Endothelial cell of umbilical vein (primary cell): Measurements from ENCODE around the gene TAF4B. TPM values are rescaled to one million over a fixed set of nuclear protein-coding genes. Genes with fewer than 3 reads are reported as not detected.

ENCODE experiments used
- BruUV-seq: library from RNA; stranded (reverse); fragments of 400-500 nt; replicated peaks from 2 replicates; lab custom pipeline; 2021; lab: Mats Ljungman, UMichigan
- CTCF ChIA-PET: fragments of 300-600, 350-600 bp; sonication (Branson Sonifier 250); formaldehyde crosslinking; loops from one replicate; lab custom pipeline; 2021; ENCODE audit warnings: antibody characterized with exemption, inconsistent platforms; lab: Charles Lee
- POLR2A ChIA-PET: fragments of 300-600, 350-600 bp; sonication (Branson Sonifier 250); formaldehyde crosslinking; loops from one replicate; lab custom pipeline; 2021; ENCODE audit warnings: antibody characterized with exemption, inconsistent platforms; lab: Charles Lee
- DNase-seq: peaks from one replicate; pipeline ENCODE4 v3.0.0-alpha.2; 2011; ENCODE audit warnings: low read depth, low spot score
- FAIRE-seq: peaks from 2 replicates; lab custom pipeline; 2011; peaks lifted over from hg19 to GRCh38; lab: Jason Lieb, UNC
- H2AFZ ChIP-seq: 2 replicates; pipeline ENCODE4 v1.6.0; 2012; ENCODE audit warnings: low read depth, low read length, control low read depth, inconsistent platforms
- H3K27ac ChIP-seq: 2 replicates; pipeline ENCODE4 v1.5.1; 2011; ENCODE audit warnings: low read depth, mild to moderate bottlenecking, control low read depth, low read length, moderate library complexity; ENCODE audit not compliant: insufficient read depth
- H3K27me3 ChIP-seq, 2 experiments: 2 replicates each; pipeline versions ENCODE4 v1.6.0 to v1.6.1; 2011; ENCODE audit warnings: low read length in 2 of 2, mixed read lengths in 1 of 2; ENCODE audit not compliant: control insufficient read depth in 2 of 2, insufficient read depth in 2 of 2
- H3K36me3 ChIP-seq, 2 experiments: 2 replicates in 1 of 2; 3 replicates in 1 of 2; pipeline ENCODE4 v1.5.1; 2011; ENCODE audit warnings: low read length in 2 of 2, mild to moderate bottlenecking in 1 of 2, moderate library complexity in 1 of 2; ENCODE audit not compliant: control insufficient read depth in 2 of 2, insufficient read depth in 2 of 2; ENCODE audit errors: extremely low read depth in 1 of 2
- H3K4me1 ChIP-seq: 3 replicates; pipeline ENCODE4 v1.5.1; 2011; ENCODE audit warnings: mild to moderate bottlenecking, low read length; ENCODE audit not compliant: control insufficient read depth, insufficient read depth; ENCODE audit errors: extremely low read depth
- H3K4me2 ChIP-seq: 2 replicates; pipeline ENCODE4 v1.6.1; 2011; ENCODE audit warnings: low read length, control low read depth, mixed read lengths; ENCODE audit not compliant: insufficient read depth
- H3K4me3 ChIP-seq, 3 experiments: fragments of 200-600 bp in 1 of 3; sonication (generic), shearing (Covaris generic) in 1 of 3; replicated peaks in 1 of 3; 2 replicates each; pipeline ENCODE4 v1.5.1; 2011 to 2016; ENCODE audit warnings: control low read depth in 3 of 3, low read length in 3 of 3, mild to moderate bottlenecking in 2 of 3, inconsistent platforms in 1 of 3, low read depth in 1 of 3, moderate library complexity in 1 of 3; ENCODE audit not compliant: insufficient read depth in 1 of 3
- H3K79me2 ChIP-seq: 2 replicates; pipeline ENCODE4 v1.6.0; 2012; ENCODE audit warnings: low read length, inconsistent platforms; ENCODE audit not compliant: control insufficient read depth, insufficient read depth
- H3K9ac ChIP-seq: replicated peaks from 2 replicates; pipeline ENCODE3; 2011; ENCODE audit warnings: low read length, control low read depth; ENCODE audit not compliant: insufficient read depth; ENCODE audit errors: extremely low read depth
- H3K9me1 ChIP-seq: replicated peaks from 3 replicates; pipeline ENCODE4 v1.6.0; 2011; ENCODE audit warnings: mild to moderate bottlenecking, low read length; ENCODE audit not compliant: control insufficient read depth, insufficient read depth; ENCODE audit errors: extremely low read depth
- H3K9me3 ChIP-seq: replicated peaks from 2 replicates; pipeline ENCODE4 v1.5.1; 2012; ENCODE audit warnings: low read length, inconsistent platforms; ENCODE audit not compliant: control insufficient read depth, insufficient read depth
- H4K20me1 ChIP-seq: replicated peaks from 2 replicates; pipeline ENCODE3; 2011; ENCODE audit warnings: mild to moderate bottlenecking, low read length; ENCODE audit not compliant: control insufficient read depth, insufficient read depth; ENCODE audit errors: extremely low read depth
- CTCF ChIP-seq, 2 donors: IDR thresholded peaks; 1 replicate in 1 of 2; 2 replicates in 1 of 2; pipeline ENCODE4 v1.5.1; 2011; ENCODE audit warnings: low read length in 2 of 2, mild to moderate bottlenecking in 2 of 2, moderate library complexity in 2 of 2, control low read depth in 1 of 2, inconsistent platforms in 1 of 2, low read depth in 1 of 2; ENCODE audit not compliant: insufficient read depth in 1 of 2; ENCODE audit errors: extremely low read depth in 1 of 2
- EZH2 ChIP-seq: IDR thresholded peaks from 2 replicates; pipeline ENCODE4 v1.6.1; 2012; ENCODE audit warnings: borderline replicate concordance, low read depth, mild to moderate bottlenecking, moderate library complexity, low read length, inconsistent platforms; ENCODE audit not compliant: severe bottlenecking
- FOS ChIP-seq: IDR thresholded peaks from 2 replicates; pipeline ENCODE4 v1.6.1; 2011; ENCODE audit warnings: mild to moderate bottlenecking, low read length, moderate library complexity, borderline replicate concordance; ENCODE audit not compliant: insufficient read depth
- GATA2 ChIP-seq: IDR thresholded peaks from 2 replicates; pipeline ENCODE4 v1.7.0; 2011; ENCODE audit warnings: low read depth, mild to moderate bottlenecking, moderate library complexity, mixed read lengths, low read length; ENCODE audit not compliant: insufficient read length, insufficient read depth
- JUN ChIP-seq: IDR thresholded peaks from 2 replicates; pipeline ENCODE4 v1.6.1; 2011; ENCODE audit warnings: borderline replicate concordance, low read depth; ENCODE audit not compliant: insufficient read length, insufficient read depth
- MYC ChIP-seq: IDR thresholded peaks from one replicate; pipeline ENCODE4 v1.6.1; 2011; ENCODE audit warnings: mild to moderate bottlenecking, low read depth, low read length
- POLR2A ChIP-seq: IDR thresholded peaks from 2 replicates; pipeline ENCODE4 v1.6.1; 2012; ENCODE audit warnings: low read depth, mild to moderate bottlenecking, control low read depth, low read length
- POLR2AphosphoS5 ChIP-seq: IDR thresholded peaks from 2 replicates; pipeline ENCODE4 v1.6.1; 2012; ENCODE audit warnings: low read depth, mild to moderate bottlenecking, control low read depth, low read length, moderate library complexity; ENCODE audit not compliant: insufficient read depth
- dilution Hi-C: fragments of 300-500 bp; cut with MboI; formaldehyde crosslinking; loops from one replicate; pipeline ENCODE4 v1.15.0; 2019; ENCODE audit warnings: low sequenced_read_pairs; ENCODE audit not compliant: extremely low pct_ligation_motif_present
- intact Hi-C: fragments of 100-400 bp; cut with micrococcal nuclease; formaldehyde crosslinking; loops from one replicate; pipeline ENCODE4 v1.10.0; 2022
- polyA plus RNA-seq, 4 experiments: library from polyadenylated mRNA; depleted of rRNA in 3 of 4; stranded (reverse) in 3 of 4; unstranded in 1 of 4; fragments of >200 nt; gene quantifications; 2 replicates each; pipeline versions ENCODE4 v1.2.1 to v1.2.3, GENCODE V29; 2011 to 2012; ENCODE audit warnings: missing spikeins in 1 of 4
- total RNA-seq: library from RNA; stranded (reverse); gene quantifications from 2 replicates; pipeline ENCODE4 v1.2.3, GENCODE V29; 2021
- TF ChIP-seq, protein P1 (sequence below): IDR thresholded peaks from 2 replicates; pipeline ENCODE4 v1.6.1; 2011; ENCODE audit not compliant: insufficient read depth, insufficient read length

TAF4B gene
- total and polyA plus RNA-seq, 2 donors (not counting 3 experiments of a cell fraction or from before 2014, with no cell fraction given) = 0.47 to 2.0 TPM

DNA sequence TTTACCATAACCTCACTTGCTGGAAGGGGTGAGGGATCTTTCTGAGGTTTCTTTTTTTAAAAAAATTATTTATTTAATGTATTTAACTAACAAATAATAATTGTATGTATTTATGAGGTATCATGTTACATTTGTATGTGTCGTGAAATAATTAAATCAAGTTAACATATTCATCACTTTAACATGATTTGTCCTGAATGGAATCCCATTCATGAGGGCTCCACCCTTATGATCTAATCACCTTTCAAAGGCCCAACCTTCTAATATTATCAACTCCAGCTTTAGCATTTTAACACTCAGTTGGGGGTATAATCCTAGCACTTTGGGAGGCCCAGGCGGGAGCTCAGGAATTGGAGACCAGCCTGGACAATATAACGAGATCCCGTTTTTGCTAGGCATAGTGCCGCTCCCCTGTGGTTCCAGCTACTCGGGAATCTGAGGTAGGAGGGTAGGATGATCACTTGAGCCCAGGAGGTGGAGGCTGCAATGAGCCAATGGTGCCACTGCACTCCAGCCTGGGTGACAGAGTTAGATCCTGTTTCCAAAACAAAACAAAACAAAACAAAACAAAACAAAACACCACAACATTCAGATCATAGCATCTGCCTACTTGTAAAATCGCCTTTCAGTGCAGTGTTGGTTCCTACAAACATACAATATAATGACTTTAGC lies 1.1 kb upstream of the TAF4B start:
- H3K9ac ChIP-seq = no peak overlapping the region
- no peaks in the 10 kb centered on the region for H3K9me1 ChIP-seq
- dilution Hi-C loops = no loop called here
- peaks cover 6 to 17% of the 10 kb centered on the region in 2 experiments for H3K27me3 ChIP-seq
- FAIRE-seq (no peak), DNase-seq (no peak)
- H3K79me2 ChIP-seq = no peaks in the 10 kb centered on the region
- POLR2A ChIA-PET = no interaction called here
- peaks cover 11% of the 10 kb centered on the region for H3K4me1 ChIP-seq
- no peak overlapping the region for H3K4me2 ChIP-seq
- no peak for TF ChIP-seq POLR2AphosphoS5
- no peak for TF ChIP-seq CTCF (IDR thresholded peaks at IDR 0.05; ENCODE audit: extremely low read depth in 1 of 2, insufficient read depth in 1 of 2, low read depth in 1 of 2, low read length in 2 of 2)
- TF ChIP-seq POLR2A = no peak
- TF ChIP-seq FOS = no peak
- TF ChIP-seq, protein P1, sequence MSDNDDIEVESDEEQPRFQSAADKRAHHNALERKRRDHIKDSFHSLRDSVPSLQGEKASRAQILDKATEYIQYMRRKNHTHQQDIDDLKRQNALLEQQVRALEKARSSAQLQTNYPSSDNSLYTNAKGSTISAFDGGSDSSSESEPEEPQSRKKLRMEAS = no peak
- TF ChIP-seq MYC = no peak
- TF ChIP-seq EZH2 = no peak
- TF ChIP-seq GATA2 = no peak
- TF ChIP-seq JUN = no peak
- no peaks in the 10 kb centered on the region for H3K9me3 ChIP-seq
- H4K20me1 ChIP-seq = no peaks in the 10 kb centered on the region
- H3K36me3 ChIP-seq = no peaks in the 10 kb centered on the region
- CTCF ChIA-PET = no interaction called here
- intact Hi-C loops = loop anchor here (5.0 to 10.0 kb wide), 2 partner anchors 330 to 432 kb away; no protein-coding TSS in a partner anchor
- no peak overlapping the region for H3K27ac ChIP-seq
- H2AFZ ChIP-seq = no peak overlapping the region
- no peak overlapping the region for H3K4me3 ChIP-seq
- BruUV-seq = no TSS peak
